ENCODE data around the gene EGFL7. TPM values are rescaled to one million over a fixed set of nuclear protein-coding genes. Genes with fewer than 3 reads are reported as not detected.
A peak's percentile ranks its signal among the peaks of the same experiment; 100 is the strongest.

Gene EGFL7
- total and polyA plus RNA-seq, 10 of the 15 experiments (the other 5 are each of a cell fraction or from before 2014, with no cell fraction given) = 0.06 to 0.46 (median 0.19) TPM; not detected in 5

DNA sequence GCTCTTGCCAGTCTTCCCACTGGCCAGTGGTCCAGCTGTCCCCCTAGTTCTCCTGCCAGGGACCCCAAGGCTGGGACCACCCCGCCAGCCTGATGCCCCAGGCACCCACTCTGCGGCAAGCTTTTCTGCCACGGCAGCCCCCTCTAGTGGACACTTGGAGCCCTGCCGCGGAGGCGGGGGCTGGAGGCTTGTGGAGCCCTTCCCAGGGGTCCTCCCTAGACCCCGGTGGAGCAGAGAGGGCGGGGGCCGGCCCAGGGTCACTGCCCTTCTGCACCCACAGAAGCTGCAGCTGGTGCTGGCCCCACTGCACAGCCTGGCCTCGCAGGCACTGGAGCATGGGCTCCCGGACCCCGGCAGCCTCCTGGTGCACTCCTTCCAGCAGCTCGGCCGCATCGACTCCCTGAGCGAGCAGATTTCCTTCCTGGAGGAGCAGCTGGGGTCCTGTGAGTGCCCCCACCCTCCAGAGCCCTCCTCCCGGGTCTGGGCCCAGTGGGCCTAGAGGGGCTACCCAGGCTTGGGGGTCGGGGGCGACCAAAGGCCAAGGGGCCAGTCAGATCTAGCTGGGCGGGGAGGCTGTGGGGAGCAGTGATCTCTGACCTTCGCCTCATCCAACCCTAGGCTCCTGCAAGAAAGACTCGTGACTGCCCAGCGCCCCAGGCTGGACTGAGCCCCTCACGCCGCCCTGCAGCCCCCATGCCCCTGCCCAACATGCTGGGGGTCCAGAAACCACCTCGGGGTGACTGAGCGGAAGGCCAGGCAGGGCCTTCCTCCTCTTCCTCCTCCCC lies 9.1 kb downstream of the EGFL7 start (continued):
- TF ChIP-seq HDGF (IDR thresholded peaks at IDR 0.05) = no peak
- TF ChIP-seq TCF7 (IDR thresholded peaks at IDR 0.05; ENCODE audit: borderline replicate concordance) = no peak
- TF ChIP-seq WRNIP1 (IDR thresholded peaks at IDR 0.05; ENCODE audit: borderline replicate concordance, low read depth, low read length) = no peak
- TF ChIP-seq, protein P1, sequence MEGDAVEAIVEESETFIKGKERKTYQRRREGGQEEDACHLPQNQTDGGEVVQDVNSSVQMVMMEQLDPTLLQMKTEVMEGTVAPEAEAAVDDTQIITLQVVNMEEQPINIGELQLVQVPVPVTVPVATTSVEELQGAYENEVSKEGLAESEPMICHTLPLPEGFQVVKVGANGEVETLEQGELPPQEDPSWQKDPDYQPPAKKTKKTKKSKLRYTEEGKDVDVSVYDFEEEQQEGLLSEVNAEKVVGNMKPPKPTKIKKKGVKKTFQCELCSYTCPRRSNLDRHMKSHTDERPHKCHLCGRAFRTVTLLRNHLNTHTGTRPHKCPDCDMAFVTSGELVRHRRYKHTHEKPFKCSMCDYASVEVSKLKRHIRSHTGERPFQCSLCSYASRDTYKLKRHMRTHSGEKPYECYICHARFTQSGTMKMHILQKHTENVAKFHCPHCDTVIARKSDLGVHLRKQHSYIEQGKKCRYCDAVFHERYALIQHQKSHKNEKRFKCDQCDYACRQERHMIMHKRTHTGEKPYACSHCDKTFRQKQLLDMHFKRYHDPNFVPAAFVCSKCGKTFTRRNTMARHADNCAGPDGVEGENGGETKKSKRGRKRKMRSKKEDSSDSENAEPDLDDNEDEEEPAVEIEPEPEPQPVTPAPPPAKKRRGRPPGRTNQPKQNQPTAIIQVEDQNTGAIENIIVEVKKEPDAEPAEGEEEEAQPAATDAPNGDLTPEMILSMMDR (IDR thresholded peaks at IDR 0.05 in 2 of 3, conservative IDR thresholded peaks at IDR 0.05 in 1 of 3; ENCODE audit: control insufficient read depth in 2 of 3, extremely low read depth in 1 of 3, insufficient read depth in 1 of 3, low read depth in 3 of 3, low read length in 3 of 3) = peak; percentile 70 to 95 (median 78)
- TF ChIP-seq FOXM1 (IDR thresholded peaks at IDR 0.05; ENCODE audit: low read depth, low read length) = no peak
- no peak for TF ChIP-seq MYC (IDR thresholded peaks at IDR 0.05; ENCODE audit: insufficient read depth, insufficient read length, insufficient replicate concordance, low read length, severe bottlenecking)
- TF ChIP-seq ZNF622 (IDR thresholded peaks at IDR 0.05) = no peak
- TF ChIP-seq SPI1 (IDR thresholded peaks at IDR 0.05; ENCODE audit: borderline replicate concordance, insufficient read depth, low read depth, low read length) = no peak
- TF ChIP-seq NR2F1 (conservative IDR thresholded peaks at IDR 0.05) = no peak
- TF ChIP-seq, protein P2, sequence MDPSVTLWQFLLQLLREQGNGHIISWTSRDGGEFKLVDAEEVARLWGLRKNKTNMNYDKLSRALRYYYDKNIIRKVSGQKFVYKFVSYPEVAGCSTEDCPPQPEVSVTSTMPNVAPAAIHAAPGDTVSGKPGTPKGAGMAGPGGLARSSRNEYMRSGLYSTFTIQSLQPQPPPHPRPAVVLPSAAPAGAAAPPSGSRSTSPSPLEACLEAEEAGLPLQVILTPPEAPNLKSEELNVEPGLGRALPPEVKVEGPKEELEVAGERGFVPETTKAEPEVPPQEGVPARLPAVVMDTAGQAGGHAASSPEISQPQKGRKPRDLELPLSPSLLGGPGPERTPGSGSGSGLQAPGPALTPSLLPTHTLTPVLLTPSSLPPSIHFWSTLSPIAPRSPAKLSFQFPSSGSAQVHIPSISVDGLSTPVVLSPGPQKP (IDR thresholded peaks at IDR 0.05; ENCODE audit: low read depth, low read length) = no peak
- TF ChIP-seq CEBPB (IDR thresholded peaks at IDR 0.05; ENCODE audit: borderline replicate concordance in 1 of 2, low read depth in 2 of 2, low read length in 2 of 2) = no peak
- no peak for TF ChIP-seq POU2F2 (IDR thresholded peaks at IDR 0.05; ENCODE audit: borderline replicate concordance, low read depth, low read length)
- TF ChIP-seq CHD4 (IDR thresholded peaks at IDR 0.05) = no peak
- TF ChIP-seq ATF7 (IDR thresholded peaks at IDR 0.05; ENCODE audit: low read depth) = no peak
- no peak for TF ChIP-seq ZNF207 (IDR thresholded peaks at IDR 0.05; ENCODE audit: borderline replicate concordance)
- 0 out of 2 replicates have a peak, but pooled peaks have one; percentile 12 for TF ChIP-seq IKZF1 (conservative IDR thresholded peaks at IDR 0.05)
- TF ChIP-seq POLR2AphosphoS5 (IDR thresholded peaks at IDR 0.05; ENCODE audit: low read length) = no peak
- no peak for TF ChIP-seq KAT2A (conservative IDR thresholded peaks at IDR 0.05; ENCODE audit: control insufficient read depth, low read depth, low read length)
- TF ChIP-seq MXI1 (IDR thresholded peaks at IDR 0.05; ENCODE audit: low read depth, low read length) = no peak
- TF ChIP-seq REST (IDR thresholded peaks at IDR 0.05; ENCODE audit: low read depth, low read length) = no peak
- TF ChIP-seq EGR1 (IDR thresholded peaks at IDR 0.05; ENCODE audit: borderline replicate concordance in 1 of 2, low read depth in 2 of 2, low read length in 2 of 2) = peak in 1 of 2 experiments; percentile 69; a peak in 1 of 3 replicates
- no peak for TF ChIP-seq HDAC6 (IDR thresholded peaks at IDR 0.05; ENCODE audit: unreplicated experiment)
- TF ChIP-seq BCL11A (IDR thresholded peaks at IDR 0.05; ENCODE audit: low read depth, low read length) = no peak
- no peak for TF ChIP-seq ETV6 (conservative IDR thresholded peaks at IDR 0.05 in 1 of 2, IDR thresholded peaks at IDR 0.05 in 1 of 2; ENCODE audit: borderline replicate concordance in 1 of 2, low read depth in 1 of 2)

Data from GM12878 (cell line).